HG02973 (cell line): ENCODE measurements around the gene SMIM10L2A.
"Not testable (repeated sequence)": the region's sequence is repeated elsewhere in the genome, so short reads cannot be mapped to it uniquely, and the experiment has no call there.

Experiments
- ATAC-seq: cut with Tn5 transposase; IDR thresholded peaks from one replicate; pipeline ENCODE4 v1.9.1; 2021; ENCODE audit warnings: moderate library complexity; ENCODE audit not compliant: unreplicated experiment

SMIM10L2A gene

GRCh38 chrX:135449637-135450550 lies 28.1 kb downstream of the SMIM10L2A start:
- no peak for ATAC-seq

- no peak for ATAC-seq
Observed at GRCh38 chrX:135453381-135453780, 31.6 kb downstream of the SMIM10L2A start.

GRCh38 chrX:135454816-135455215 lies 33.1 kb downstream of the SMIM10L2A start:
- no peak for ATAC-seq

GRCh38 chrX:135461756-135462155 lies 40.0 kb downstream of the SMIM10L2A start:
- not testable (repeated sequence) for ATAC-seq

- no peak for ATAC-seq
Observed at GRCh38 chrX:135463937-135464336, 42.2 kb downstream of the SMIM10L2A start.

GRCh38 chrX:135476378-135476777 lies 54.6 kb downstream of the SMIM10L2A start:
- ATAC-seq = no peak

GRCh38 chrX:135477576-135477975 lies 55.8 kb downstream of the SMIM10L2A start:
- no peak for ATAC-seq
